HG02642 (cell line): ENCODE measurements around the gene FCGR3B.
"Not testable (repeated sequence)": the region's sequence is repeated elsewhere in the genome, so short reads cannot be mapped to it uniquely, and the experiment has no call there.

Source experiments
- ATAC-seq: cut with Tn5 transposase; IDR thresholded peaks from one replicate; pipeline ENCODE4 v1.9.1; 2021; ENCODE audit warnings: mild to moderate bottlenecking; ENCODE audit not compliant: unreplicated experiment, poor library complexity

The FCGR3B gene

GRCh38 chr1:161606541-161607336 lies 24.2 kb downstream of the FCGR3B start:
- not testable (repeated sequence) for ATAC-seq

GRCh38 chr1:161605762-161606540 lies 25.0 kb downstream of the FCGR3B start:
- peak; percentile 57 for ATAC-seq

- not testable (repeated sequence) for ATAC-seq
These were observed 26.0 kb downstream of the FCGR3B start for GRCh38 chr1:161605024-161605423.

GRCh38 chr1:161597077-161597476 lies 33.9 kb downstream of the FCGR3B start:
- ATAC-seq = not testable (repeated sequence)

GRCh38 chr1:161595583-161595982 lies 35.4 kb downstream of the FCGR3B start:
- not testable (repeated sequence) for ATAC-seq

GRCh38 chr1:161595173-161595572 lies 35.8 kb downstream of the FCGR3B start:
- not testable (repeated sequence) for ATAC-seq

GRCh38 chr1:161594269-161594984 lies 36.5 kb downstream of the FCGR3B start:
- ATAC-seq = not testable (repeated sequence)

GRCh38 chr1:161593092-161593755 lies 37.8 kb downstream of the FCGR3B start:
- not testable (repeated sequence) for ATAC-seq

- ATAC-seq = not testable (repeated sequence)
These were observed 38.4 kb downstream of the FCGR3B start for GRCh38 chr1:161592586-161592985.

GRCh38 chr1:161589920-161590319 lies 41.1 kb downstream of the FCGR3B start:
- ATAC-seq = not testable (repeated sequence)

- ATAC-seq = not testable (repeated sequence)
These were observed 41.6 kb downstream of the FCGR3B start for GRCh38 chr1:161589365-161589764.

GRCh38 chr1:161588596-161588995 lies 42.4 kb downstream of the FCGR3B start:
- not testable (repeated sequence) for ATAC-seq

GRCh38 chr1:161582882-161583281 lies 48.1 kb downstream of the FCGR3B start:
- not testable (repeated sequence) for ATAC-seq

- ATAC-seq = peak; percentile 71
These were observed 50.0 kb downstream of the FCGR3B start for GRCh38 chr1:161580879-161581537.

- not testable (repeated sequence) for ATAC-seq
These were observed 51.0 kb downstream of the FCGR3B start for GRCh38 chr1:161579856-161580507.

- ATAC-seq = not testable (repeated sequence)
These were observed 54.3 kb downstream of the FCGR3B start for GRCh38 chr1:161576676-161577075.
